GM12801 (cell line): ENCODE measurements around the gene HFE.

Experiments
- CTCF ChIP-seq: IDR thresholded peaks from one replicate; pipeline ENCODE4 v1.5.1; 2011; ENCODE audit warnings: control low read depth; ENCODE audit not compliant: insufficient read length; ENCODE audit errors: extremely low read depth

The HFE gene

DNA sequence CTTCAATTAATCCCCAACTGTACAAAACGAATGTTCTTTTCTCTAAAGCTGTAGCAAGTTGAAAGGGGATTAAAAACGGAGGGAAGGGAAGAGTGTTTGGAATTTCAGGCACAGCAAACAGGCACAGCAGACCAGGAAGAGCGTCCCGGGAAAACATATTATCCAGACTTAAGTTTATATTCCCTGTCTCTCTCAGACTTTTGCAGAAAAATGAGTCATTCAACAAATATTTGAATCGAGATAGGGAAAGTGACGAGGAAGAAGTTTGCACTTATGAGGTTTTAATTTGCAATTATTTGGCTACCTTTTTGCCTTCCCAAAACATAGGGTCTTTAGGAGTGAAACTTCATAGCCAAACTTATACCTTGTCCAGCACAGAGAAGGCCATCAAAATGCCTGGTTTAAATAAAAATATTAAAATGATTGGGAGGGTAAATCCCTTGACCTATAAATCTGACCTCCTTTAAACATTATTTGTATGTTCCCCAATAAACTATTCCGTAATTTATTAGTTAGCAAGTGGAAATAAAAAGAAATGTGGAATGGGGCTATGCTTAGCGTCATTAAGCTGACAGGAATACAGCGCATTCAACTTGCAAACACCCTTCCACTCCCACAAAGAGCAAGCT lies 16.0 kb downstream of the HFE start:
- TF ChIP-seq CTCF: no peak

GRCh38 chr6:26103770-26104456 lies 16.7 kb downstream of the HFE start:
- no peak for TF ChIP-seq CTCF

- no peak for TF ChIP-seq CTCF
Measured at GRCh38 chr6:26104457-26105108, 17.4 kb downstream of the HFE start.

- TF ChIP-seq CTCF: no peak
Measured at GRCh38 chr6:26105109-26105730, 18.0 kb downstream of the HFE start.

DNA sequence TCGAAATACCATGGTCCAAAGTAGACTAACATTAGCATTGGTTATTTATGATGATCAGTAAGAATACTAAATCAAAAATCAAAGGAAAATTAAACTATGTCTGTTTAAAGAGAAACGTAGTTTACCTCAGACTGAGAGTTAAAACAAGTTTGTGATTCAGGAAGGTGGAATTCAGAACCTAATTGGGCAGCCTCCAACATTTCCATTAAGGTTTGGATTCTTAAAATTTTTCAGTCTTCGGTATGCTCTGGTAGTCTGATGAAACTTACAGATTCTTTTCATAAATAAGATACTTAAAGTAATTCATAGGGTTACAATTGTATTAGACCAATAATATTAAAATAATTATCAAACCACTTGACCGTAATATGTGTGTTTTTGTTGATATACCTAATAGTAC lies 18.6 kb downstream of the HFE start:
- TF ChIP-seq CTCF: no peak

- TF ChIP-seq CTCF: no peak
Measured at GRCh38 chr6:26107935-26108334, 20.7 kb downstream of the HFE start.

- no peak for TF ChIP-seq CTCF
Measured at GRCh38 chr6:26109772-26110171, 22.5 kb downstream of the HFE start.
